Right lobe of liver (tissue), 4 donors: ENCODE results near the gene VAC14.

ENCODE experiments used
- POLR2A ChIP-seq: fragments of 450-650 bp; IDR thresholded peaks from one replicate; pipeline ENCODE4 v1.6.1; 2017; ENCODE audit warnings: antibody characterized with exemption, mild to moderate bottlenecking
- TF ChIP-seq, protein P1 (sequence below), 4 donors: fragments of 200-600 bp in 3 of 4; fragments of 450-650 bp in 1 of 4; IDR thresholded peaks; one replicate each; pipeline versions ENCODE4 v1.5.1 to v1.8.0; 2016 to 2022; ENCODE audit warnings: antibody characterized with exemption in 4 of 4, mild to moderate bottlenecking in 2 of 4
- donor health status: DM: no; HTN: no; CAD: no.
- donor health status: DM: no; HTN: no; CAD: no.
- donor health status: DM: no; HTN: yes; CAD: no.

DNA sequence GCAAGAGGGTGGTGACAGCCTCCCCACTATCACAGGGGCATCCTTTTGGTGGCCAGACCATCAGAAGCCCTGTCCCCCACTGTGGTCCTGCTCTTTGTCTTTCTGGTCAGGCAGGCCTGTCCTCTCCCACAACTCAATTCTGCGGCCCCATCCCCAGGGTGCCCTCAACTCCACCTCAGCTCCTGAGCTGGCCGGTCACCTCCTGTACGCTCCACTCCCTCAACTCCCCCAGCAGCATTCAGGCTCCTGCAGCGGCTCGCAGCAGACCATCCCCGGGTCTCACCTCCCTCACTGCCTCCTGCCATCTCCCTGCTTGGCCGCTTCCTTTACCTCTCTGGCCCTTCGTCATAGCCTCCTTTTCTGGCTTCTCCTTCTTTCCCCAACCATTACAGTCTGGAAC is 71.7 kb downstream of the VAC14 start:
- TF ChIP-seq, protein P1, sequence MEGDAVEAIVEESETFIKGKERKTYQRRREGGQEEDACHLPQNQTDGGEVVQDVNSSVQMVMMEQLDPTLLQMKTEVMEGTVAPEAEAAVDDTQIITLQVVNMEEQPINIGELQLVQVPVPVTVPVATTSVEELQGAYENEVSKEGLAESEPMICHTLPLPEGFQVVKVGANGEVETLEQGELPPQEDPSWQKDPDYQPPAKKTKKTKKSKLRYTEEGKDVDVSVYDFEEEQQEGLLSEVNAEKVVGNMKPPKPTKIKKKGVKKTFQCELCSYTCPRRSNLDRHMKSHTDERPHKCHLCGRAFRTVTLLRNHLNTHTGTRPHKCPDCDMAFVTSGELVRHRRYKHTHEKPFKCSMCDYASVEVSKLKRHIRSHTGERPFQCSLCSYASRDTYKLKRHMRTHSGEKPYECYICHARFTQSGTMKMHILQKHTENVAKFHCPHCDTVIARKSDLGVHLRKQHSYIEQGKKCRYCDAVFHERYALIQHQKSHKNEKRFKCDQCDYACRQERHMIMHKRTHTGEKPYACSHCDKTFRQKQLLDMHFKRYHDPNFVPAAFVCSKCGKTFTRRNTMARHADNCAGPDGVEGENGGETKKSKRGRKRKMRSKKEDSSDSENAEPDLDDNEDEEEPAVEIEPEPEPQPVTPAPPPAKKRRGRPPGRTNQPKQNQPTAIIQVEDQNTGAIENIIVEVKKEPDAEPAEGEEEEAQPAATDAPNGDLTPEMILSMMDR (IDR thresholded peaks at IDR 0.05) = no peak
- no peak for TF ChIP-seq POLR2A
